ENCODE data around the gene AGO3.
"Not testable (repeated sequence)": the region's sequence is repeated elsewhere in the genome, so short reads cannot be mapped to it uniquely, and the experiment has no call there.

Gene AGO3

DNA sequence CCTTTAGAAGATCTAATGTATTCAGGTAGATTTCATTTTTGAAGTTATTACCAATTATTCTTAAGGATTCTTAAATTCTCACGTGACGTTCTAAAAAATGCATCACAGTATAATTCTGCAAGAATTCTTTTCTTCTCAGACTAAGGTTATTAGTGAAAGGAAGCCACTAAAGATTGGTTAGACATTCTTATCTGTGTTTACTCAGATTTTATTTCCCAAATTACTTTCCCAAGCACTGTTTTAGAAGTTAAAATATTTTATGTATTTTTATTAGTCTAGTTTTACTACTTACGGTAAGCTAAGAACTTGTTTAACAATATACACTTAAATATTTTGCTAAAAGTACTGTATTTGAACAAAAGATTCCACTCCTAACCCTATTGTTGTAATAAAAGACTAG lies 28.4 kb downstream of the AGO3 start:
- no peak for DNase-seq (ENCODE audit: low read depth)
- no peak overlapping the region for H3K4me3 ChIP-seq (ENCODE audit: low read length)
- TF ChIP-seq, protein P1, sequence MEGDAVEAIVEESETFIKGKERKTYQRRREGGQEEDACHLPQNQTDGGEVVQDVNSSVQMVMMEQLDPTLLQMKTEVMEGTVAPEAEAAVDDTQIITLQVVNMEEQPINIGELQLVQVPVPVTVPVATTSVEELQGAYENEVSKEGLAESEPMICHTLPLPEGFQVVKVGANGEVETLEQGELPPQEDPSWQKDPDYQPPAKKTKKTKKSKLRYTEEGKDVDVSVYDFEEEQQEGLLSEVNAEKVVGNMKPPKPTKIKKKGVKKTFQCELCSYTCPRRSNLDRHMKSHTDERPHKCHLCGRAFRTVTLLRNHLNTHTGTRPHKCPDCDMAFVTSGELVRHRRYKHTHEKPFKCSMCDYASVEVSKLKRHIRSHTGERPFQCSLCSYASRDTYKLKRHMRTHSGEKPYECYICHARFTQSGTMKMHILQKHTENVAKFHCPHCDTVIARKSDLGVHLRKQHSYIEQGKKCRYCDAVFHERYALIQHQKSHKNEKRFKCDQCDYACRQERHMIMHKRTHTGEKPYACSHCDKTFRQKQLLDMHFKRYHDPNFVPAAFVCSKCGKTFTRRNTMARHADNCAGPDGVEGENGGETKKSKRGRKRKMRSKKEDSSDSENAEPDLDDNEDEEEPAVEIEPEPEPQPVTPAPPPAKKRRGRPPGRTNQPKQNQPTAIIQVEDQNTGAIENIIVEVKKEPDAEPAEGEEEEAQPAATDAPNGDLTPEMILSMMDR (IDR thresholded peaks at IDR 0.05; ENCODE audit: insufficient read depth, low read depth, low read length, missing control alignments), result no peak

DNA sequence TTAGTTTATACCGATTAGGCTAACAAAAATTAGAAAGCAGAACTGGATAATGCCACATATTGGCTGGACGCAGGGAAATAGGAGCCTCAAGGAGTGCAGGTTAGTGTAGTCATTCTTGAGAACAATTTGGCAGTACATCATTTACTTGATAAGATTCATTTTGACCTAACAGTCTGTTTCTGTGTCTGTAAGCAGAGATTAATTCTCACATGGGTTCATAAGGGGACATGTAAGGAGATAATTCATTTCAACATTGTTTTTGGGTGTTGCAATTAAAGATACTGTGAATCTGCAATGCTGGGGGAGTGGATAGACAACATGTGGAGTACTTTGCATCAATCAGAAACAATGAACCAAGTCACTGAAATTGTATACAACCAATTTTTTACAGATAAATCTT lies 32.0 kb downstream of the AGO3 start:
- no peak for DNase-seq (ENCODE audit: low read depth)
- TF ChIP-seq, protein P1 (IDR thresholded peaks at IDR 0.05; ENCODE audit: insufficient read depth, low read depth, low read length, missing control alignments), result no peak
- H3K4me3 ChIP-seq (ENCODE audit: low read length), result no peak overlapping the region

DNA sequence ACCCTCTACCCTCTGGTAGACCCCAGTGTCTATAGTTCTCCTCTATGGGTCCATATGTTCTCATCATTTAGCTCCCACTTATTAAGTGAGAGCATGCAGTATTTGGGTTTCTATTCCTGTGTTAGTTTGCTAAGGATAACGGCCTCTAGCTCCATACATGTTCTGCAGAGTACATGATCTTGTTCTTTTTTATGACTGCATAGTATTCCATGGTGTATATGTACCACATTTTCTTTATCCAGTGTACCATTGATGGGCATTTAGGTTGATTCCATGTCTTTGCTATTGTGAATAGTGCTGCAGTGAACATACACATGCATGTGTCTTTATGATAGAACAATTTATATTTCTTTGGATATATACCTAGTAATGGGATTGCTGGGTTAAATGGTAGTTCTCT lies 33.4 kb downstream of the AGO3 start:
- not testable (repeated sequence) for DNase-seq (ENCODE audit: low read depth); H3K4me3 ChIP-seq (ENCODE audit: low read length)

DNA sequence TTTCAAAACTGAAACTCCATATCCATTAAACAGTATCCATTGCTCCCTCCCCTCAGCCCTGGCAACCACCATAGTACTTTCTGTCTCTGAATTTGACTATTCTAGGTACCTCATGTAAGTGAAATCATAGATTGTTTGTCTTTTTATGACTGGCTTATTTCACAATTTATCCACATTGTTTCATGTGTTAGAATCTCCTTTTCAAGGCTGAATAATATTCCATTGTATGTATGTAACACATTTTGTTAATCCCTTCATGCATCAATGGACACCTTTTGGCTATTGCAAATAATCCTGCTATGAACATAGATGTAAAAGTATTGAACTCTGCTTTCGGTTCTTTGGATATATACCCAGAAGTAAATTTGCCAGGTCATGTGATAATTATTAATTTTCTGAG lies 37.5 kb downstream of the AGO3 start:
- no peak overlapping the region for H3K4me3 ChIP-seq (ENCODE audit: low read length)
- TF ChIP-seq, protein P1 (IDR thresholded peaks at IDR 0.05; ENCODE audit: insufficient read depth, low read depth, low read length, missing control alignments), result no peak
- no peak for DNase-seq (ENCODE audit: low read depth)

DNA sequence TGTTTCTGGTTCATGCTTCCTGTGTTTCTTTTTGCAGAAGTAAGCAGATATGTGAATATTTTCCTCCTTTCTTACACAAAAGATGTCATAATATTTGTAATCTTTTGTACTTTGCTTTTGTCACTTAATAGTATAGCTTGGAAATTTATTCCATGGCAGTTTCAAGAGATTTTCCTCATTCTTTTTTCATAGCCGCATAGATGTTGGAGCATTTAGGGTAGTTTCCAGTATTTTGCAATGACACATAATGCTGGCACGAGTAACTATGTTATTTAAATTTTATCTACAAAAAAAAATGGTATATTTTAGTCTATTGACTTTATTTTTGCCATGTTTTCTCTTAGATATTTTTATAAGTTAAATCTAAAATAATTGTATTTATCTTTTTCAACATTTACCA lies 40.7 kb downstream of the AGO3 start:
- H3K4me3 ChIP-seq (ENCODE audit: low read length), result no peak overlapping the region
- TF ChIP-seq, protein P1 (IDR thresholded peaks at IDR 0.05; ENCODE audit: insufficient read depth, low read depth, low read length, missing control alignments), result no peak
- no peak for DNase-seq (ENCODE audit: low read depth)

DNA sequence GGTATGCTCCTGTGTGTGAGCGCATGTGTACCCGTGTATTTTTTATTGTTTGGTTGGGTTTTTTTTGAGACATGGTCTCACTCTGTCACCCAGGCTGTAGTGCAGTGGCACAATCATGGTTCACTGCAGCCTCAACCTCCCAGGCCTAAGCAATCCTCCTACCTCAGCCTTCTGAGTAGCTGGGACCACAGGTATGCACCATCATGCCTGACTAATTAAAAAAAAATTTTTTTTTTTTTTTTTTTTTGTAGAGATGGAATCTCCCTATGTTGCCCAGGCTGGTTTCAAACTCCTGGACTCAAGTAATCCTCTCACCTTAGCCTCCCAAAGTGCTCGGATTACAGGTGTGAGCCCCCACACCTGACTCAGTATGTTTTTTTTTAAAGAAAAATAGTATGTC lies 41.7 kb downstream of the AGO3 start:
- not testable (repeated sequence) for DNase-seq (ENCODE audit: low read depth)

DNA sequence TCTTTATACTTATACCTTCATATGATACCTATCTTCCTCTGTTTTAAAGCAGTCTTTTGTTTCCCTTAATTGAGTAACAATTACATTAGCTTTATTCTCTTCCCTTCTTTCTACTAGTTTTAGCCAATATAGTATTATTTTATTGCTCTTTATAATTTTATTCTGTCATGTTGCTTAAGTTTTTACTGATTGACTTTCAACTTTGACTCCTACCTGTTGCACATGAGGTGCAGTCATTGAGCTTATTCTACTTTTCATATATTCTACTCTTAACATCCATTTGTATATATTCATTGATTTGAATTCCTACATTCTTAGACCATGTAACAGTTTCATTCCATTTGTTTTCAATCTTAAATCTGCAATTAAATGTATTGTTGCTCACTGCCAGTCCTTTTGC lies 49.2 kb downstream of the AGO3 start:
- TF ChIP-seq, protein P1 (IDR thresholded peaks at IDR 0.05; ENCODE audit: insufficient read depth, low read depth, low read length, missing control alignments), result no peak

More for the DNA sequence above, 41.7 kb downstream of the AGO3 start:
- not testable (repeated sequence) for H3K4me3 ChIP-seq (ENCODE audit: low read length)

DNA sequence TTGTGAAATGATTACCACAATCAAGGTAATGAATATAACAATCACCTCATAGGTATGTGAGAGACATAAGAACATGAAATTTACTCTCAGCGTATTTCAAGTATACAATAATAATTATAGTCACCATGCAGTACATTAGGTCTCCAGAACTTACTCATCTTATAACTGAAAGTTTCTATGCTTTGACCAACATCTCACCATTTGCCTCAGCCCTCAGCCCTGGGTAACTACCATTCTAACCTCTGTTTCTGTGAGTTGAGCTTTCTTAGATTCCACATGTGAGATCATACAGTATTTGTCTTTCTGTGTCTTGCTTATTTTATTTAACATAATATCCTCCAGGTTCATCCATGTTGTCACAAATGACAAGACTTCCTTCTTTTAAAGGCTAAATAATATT lies 57.3 kb downstream of the AGO3 start:
- H3K4me3 ChIP-seq (ENCODE audit: low read length), result no peak overlapping the region
- TF ChIP-seq, protein P1 (IDR thresholded peaks at IDR 0.05; ENCODE audit: insufficient read depth, low read depth, low read length, missing control alignments), result no peak
- DNase-seq (ENCODE audit: low read depth), result no peak

More for the DNA sequence above, 49.2 kb downstream of the AGO3 start:
- no peak overlapping the region for H3K4me3 ChIP-seq (ENCODE audit: low read length)
- no peak for DNase-seq (ENCODE audit: low read depth)

Measured in epithelial cell of esophagus (primary cell).